ENCODE data around the gene FRMD4A.

Gene FRMD4A

DNA sequence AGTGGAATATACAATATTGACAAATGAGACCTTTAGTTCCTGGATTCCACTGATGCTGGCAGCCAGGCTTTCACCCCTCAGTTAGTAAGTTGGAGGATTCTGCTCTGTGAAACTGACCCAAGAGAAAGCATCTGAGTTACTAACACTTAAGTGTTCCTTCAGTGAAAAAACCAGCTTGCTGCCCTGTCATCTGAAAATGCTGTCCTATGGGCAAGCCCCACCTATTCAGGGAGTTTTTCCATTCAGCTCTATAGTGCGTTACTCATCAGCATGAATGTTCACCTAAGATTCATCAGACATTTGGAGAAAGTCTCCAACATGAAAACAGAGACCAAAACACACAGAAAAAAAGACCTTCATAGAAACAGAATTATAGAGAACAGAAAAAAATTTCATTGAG, 706.1 kb downstream of the FRMD4A start:
- DNase-seq, result no peak

DNA sequence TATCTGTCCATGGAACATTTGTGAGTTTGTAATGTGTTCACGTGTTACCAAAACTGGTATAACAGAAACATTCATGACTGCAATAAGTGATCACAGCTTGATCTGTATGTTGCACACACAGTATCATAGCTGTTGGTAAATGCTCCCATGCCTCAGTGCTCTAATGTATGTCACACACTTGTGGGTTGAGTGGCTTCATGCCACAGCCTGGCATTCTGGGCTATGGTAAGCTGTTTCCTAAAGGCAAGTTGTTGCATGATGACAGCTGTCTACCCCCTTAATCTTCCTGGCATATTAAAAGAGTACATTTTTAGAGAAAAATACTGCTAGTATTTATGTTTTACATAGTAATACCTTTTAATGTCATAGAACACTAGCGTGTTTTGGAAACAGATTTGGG, 708.8 kb downstream of the FRMD4A start:
- no peak for DNase-seq

- no peak for DNase-seq
Observed at GRCh38 chr10:13617116-13617515, 713.6 kb downstream of the FRMD4A start.

DNA sequence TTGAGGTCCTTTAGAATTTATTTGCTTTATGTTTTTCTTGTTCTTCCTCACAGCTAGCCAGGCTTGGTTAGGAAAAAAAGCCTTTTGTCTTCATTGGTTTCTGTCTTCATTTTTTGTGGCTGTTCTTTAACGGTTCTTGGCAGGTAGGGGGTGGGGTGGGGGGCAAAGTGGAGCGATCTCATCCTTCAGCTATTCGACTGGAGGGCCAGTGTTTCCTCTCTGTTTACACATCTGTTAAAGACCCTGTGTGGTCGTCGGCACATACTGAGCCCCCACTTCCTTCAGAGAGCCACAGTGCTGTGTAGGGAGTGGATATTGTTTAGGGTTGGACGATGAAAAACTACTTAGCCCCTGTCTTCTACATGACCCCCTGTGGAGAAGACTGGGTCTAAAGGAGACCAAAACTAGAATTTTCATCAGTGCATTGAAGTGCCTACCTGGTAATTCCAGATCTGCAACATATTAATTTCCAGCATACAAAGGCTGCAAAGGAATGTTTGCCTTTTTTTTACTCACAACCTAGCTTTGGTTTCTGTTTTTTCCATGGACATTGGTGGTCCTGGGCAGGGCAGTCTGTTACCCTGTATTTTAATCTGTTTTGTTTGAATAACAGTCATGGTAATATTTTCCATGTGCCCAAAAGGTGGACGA, 714.9 kb downstream of the FRMD4A start:
- DNase-seq, result no peak

DNA sequence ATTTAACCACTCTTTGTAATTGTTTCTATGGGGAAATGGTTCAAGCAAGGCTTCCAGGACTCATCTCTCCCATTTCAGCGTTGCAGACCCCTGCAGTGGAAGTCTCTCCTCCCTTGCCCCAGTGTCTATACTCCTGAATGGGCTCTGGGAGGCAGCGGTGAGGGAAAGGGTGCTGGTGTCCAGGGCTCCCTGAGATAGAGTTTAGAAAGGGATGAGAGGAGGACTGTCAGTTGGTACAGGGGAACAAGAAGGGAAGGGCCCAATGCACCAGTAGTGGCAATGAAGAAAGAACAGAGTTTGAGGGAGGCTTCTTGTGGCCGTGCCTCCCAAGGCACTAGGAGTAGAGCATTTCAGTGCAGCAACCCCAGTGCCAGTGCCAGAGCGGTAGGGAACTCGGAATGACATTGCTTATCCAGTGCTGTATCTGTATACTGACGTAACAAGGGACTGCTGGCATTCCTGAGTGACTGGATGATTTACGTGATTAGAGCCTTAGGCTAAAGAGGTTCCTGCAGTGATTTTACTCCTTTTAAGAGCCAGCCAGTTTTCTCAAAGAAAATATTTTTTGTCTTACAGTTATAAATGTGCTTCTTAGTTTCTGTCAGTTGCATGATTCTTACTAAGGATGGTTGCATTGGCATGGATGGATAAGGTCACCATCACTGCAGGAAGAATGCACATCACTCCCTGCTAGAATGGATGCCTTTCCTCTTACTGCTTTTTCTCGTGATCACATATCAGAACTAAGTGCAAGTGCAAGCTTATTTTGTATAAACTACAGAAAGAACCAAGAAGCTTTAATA, 716.0 kb downstream of the FRMD4A start:
- no peak for DNase-seq

DNA sequence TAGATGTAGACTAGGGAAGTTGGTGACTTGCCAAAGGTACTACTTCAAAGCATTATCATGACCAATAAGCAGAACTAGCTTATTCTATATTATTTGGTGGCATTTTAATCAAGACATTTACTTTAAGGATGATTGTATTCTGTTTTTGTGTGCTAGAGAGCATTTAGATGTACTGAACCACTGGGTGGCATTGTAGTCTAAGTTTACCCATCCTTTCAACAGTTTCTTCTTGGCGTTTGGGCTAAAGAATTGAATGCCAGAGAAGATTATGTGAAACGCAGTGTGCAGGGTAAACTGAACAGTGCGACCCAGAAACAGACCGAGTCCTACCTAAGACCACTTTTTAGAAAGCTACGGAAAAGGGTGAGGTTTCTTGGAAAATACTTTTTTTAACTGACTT, 717.2 kb downstream of the FRMD4A start:
- no peak for DNase-seq

DNA sequence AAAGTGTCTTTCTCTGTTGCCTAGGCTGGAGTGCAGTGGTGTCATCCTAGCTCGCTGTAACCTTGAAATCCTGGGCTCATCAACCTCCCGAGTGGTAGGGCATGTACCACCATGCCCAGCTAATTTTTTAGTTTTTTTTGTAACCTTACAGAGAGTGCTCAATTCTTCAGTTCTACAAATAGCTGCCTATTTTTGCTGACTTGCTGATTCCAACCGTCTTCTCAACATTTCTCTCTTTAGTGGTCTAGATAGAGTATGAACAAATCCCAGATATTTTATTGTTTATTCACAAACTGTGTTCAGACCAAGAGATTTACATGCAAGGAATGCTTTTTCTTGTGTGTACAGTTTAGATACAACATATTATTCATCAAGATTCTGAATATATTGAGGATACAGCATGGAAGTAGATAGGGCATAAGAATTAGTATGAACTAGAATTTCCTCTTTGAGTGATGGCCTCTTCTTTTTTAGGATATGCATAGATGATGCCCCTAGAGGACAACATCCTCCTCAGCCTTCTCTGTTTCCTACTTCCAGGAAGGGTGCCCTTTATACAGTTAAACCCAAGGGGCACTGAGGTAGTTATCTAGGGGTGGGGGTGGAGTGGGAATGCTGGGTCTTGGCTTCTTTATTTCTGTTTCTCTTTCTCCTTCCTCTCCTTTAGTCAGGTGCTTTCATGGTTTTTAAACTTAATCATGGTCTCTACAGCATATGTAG, 717.9 kb downstream of the FRMD4A start:
- DNase-seq, result no peak

DNA sequence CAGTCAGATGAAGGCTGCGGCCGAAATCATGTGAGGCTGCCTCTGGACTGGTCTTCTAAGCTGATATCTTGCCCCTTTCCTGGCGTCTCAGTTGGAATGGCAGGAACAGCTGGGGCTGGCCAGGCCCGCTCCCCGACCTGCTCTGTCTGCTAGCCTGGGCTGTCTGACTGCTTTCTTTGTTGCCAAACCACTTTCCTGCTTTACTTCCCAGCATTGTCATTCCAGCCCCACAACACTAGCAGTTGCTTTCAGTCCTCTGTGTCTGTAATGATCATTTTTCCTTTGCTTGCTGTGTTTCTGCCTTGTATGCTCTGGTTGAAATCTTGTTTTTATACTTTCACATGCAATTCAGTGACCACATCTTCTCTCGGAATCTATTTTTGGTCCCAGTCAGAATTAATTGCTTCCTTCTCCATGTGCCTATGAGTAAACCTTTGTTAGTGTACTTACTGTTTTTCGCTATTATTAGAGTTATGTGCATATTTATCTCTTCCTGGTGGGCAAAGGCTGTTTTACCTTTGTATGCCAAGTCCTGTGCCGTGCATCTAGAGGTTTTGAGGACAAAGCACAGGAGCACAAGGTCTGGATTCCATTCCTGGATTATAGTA, 722.4 kb downstream of the FRMD4A start:
- no peak for DNase-seq

DNA sequence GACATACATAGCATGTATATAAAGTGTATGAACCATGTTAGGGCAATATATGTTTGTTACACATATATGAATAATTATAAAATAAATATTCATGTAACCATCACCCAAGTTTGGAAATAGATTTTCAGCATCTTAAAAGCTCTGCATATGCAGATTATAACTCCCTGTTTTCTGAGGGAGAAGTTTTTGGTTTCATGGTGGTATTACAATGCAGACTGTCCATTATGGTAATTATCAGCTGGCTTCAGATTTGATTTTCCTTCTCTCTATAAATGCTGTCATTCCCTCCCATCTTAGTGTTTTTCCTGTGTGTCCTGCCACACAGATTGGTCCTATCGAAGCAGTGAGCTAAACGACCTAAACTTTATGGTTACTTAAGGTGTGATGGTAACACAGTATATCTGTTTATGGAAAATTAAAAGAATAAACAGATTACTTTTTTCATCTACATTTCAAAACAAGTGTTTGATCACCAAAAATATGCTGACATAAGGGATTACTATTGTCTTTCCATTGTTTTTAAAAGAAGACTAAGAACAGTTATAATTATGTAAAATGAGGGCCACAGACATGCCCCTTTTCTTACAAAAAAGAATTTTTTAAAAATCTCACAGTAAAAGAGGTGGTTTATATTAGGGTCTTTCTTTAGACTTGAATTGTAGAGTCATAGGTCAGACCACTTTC, 726.2 kb downstream of the FRMD4A start:
- no peak for DNase-seq

GRCh38 chr10:13597909-13598308, 732.8 kb downstream of the FRMD4A start:
- no peak for DNase-seq

DNA sequence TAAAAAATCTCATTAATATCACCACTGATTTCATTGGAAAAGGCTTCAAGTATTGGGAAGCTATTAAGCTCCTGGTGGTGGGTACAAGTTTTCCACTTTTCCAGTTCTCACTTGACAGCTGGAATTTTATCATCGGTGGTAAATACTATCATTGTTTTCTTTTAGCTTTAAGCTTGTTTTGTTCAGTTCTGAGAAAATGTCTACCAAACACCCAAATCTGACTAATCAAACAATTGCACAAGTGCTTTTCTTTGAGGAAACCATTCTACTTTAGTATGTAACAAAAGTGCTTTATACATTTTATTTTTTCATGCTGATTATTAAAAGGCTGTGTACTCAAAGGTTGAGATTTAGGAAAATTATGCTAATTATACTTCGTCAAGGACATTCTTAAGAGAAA, 736.1 kb downstream of the FRMD4A start:
- DNase-seq, result no peak

Data from T-helper 1 cell (primary cell).